CD4-positive, alpha-beta memory T cell (primary cell): ENCODE data around the gene MARS2. TPM values are rescaled to one million over a fixed set of nuclear protein-coding genes. Genes with fewer than 3 reads are reported as not detected.
A peak's percentile ranks its signal among the peaks of the same experiment; 100 is the strongest.
"Not testable (repeated sequence)": the region's sequence is repeated elsewhere in the genome, so short reads cannot be mapped to it uniquely, and the experiment has no call there.

Experiments used
- CTCF ChIA-PET: fragments of 350-600 bp; sonication (Branson Sonifier 250); formaldehyde crosslinking; loops from one replicate; lab custom pipeline; 2021; ENCODE audit warnings: inconsistent platforms; ENCODE audit not compliant: partially characterized antibody; lab: Charles Lee
- POLR2A ChIA-PET: fragments of 350-600 bp; sonication (Branson Sonifier 250); formaldehyde crosslinking; loops from one replicate; lab custom pipeline; 2021; ENCODE audit not compliant: partially characterized antibody; lab: Charles Lee
- DNase-seq, 5 donors: peaks; one replicate each; pipeline versions ENCODE4 v3.0.0 to v3.0.0-alpha.2; 2020 to 2022; ENCODE audit warnings: mixed read lengths in 1 of 5
- H3K27ac ChIP-seq: one replicate; pipeline ENCODE4 v1.7.0; 2013; ENCODE audit warnings: low read depth, low read length
- H3K27me3 ChIP-seq: 2 replicates; pipeline ENCODE4 v1.7.0; 2013; ENCODE audit warnings: mild to moderate bottlenecking, low read length, moderate library complexity; ENCODE audit not compliant: insufficient read depth
- H3K36me3 ChIP-seq: 2 replicates; pipeline ENCODE4 v1.7.0; 2013; ENCODE audit warnings: mild to moderate bottlenecking, low read length, moderate library complexity; ENCODE audit not compliant: insufficient read depth
- H3K4me1 ChIP-seq: 2 replicates; pipeline ENCODE4 v1.7.0; 2013; ENCODE audit warnings: mild to moderate bottlenecking, low read length, moderate library complexity; ENCODE audit not compliant: insufficient read depth
- H3K4me3 ChIP-seq, 2 donors: one replicate each; pipeline ENCODE4 v1.7.0; 2013; ENCODE audit warnings: low read length in 2 of 2, mild to moderate bottlenecking in 1 of 2
- H3K9me3 ChIP-seq, 2 donors: one replicate each; pipeline ENCODE4 v1.7.0; 2013; ENCODE audit warnings: low read length in 2 of 2, control low read depth in 1 of 2; ENCODE audit not compliant: control insufficient read depth in 1 of 2
- H3K27ac Mint-ChIP-seq, 7 donors: one replicate each; pipeline ENCODE4 v1.8.0; 2020 to 2021; ENCODE audit warnings: mixed read lengths in 7 of 7, mild to moderate bottlenecking in 6 of 7, inconsistent platforms in 3 of 7, moderate library complexity in 3 of 7
- H3K27me3 Mint-ChIP-seq, 2 donors: one replicate each; pipeline ENCODE4 v1.8.0; 2020 to 2021; ENCODE audit warnings: mixed read lengths in 2 of 2
- H3K36me3 Mint-ChIP-seq, 2 donors: one replicate each; pipeline ENCODE4 v1.8.0; 2020 to 2021; ENCODE audit warnings: mixed read lengths in 2 of 2, inconsistent platforms in 1 of 2, mild to moderate bottlenecking in 1 of 2
- H3K4me1 Mint-ChIP-seq, 4 donors: one replicate each; pipeline ENCODE4 v1.8.0; 2020 to 2021; ENCODE audit warnings: mixed read lengths in 4 of 4, mild to moderate bottlenecking in 1 of 4
- H3K4me3 Mint-ChIP-seq, 8 donors: one replicate each; pipeline ENCODE4 v1.8.0; 2020 to 2021; ENCODE audit warnings: mixed read lengths in 8 of 8, mild to moderate bottlenecking in 7 of 8, moderate library complexity in 6 of 8, inconsistent platforms in 3 of 8
- H3K9me3 Mint-ChIP-seq, 8 donors: one replicate each; pipeline ENCODE4 v1.8.0; 2020 to 2021; ENCODE audit warnings: mixed read lengths in 8 of 8, mild to moderate bottlenecking in 5 of 8, inconsistent platforms in 3 of 8, moderate library complexity in 1 of 8
- intact Hi-C: fragments of 100-400 bp; cut with micrococcal nuclease; formaldehyde crosslinking; loops from one replicate; pipeline ENCODE4 v1.15.1; 2023
- polyA plus RNA-seq, 2 donors: library from polyadenylated mRNA; unstranded; fragments of 300-500 nt; fragmentation: Illumina TruSeq; gene quantifications; one replicate each; pipeline ENCODE4 v1.2.3, GENCODE V29; 2021
- total RNA-seq, 2 experiments: library from RNA; stranded (reverse); gene quantifications; one replicate each; pipeline ENCODE4 v1.2.3, GENCODE V29; 2021

Gene MARS2
- total and polyA plus RNA-seq, 4 experiments from 2014 or later = 8.6 to 12.3 (median 11.1) TPM

DNA sequence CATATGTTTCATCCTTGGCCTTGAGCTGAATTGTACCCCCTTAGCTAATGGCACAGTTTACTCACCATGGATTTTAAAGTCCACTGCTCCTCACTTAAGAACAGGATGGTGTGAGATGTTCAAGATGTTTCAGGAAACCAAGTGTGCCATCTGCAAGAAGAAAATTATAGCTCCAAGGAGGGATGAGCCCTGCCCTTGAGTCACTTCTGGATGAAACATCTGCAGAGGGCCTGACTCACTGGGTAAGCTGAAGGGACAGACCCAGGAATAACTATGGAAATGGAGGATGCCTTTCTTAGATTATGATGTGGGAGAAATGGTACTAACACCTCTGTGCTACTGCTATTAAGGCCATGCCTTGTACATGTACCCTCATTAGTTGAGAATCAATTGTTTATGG is 6.4 kb downstream of the MARS2 start:
- no peak for DNase-seq
- no peaks in the 10 kb centered on the region for H3K36me3 ChIP-seq
- peaks cover 28 to 33% of the 10 kb centered on the region in 2 donors for H3K36me3 Mint-ChIP-seq
- peaks cover 38% of the 10 kb centered on the region for H3K4me1 ChIP-seq
- H3K27me3 ChIP-seq = no peaks in the 10 kb centered on the region
- no peak overlapping the region for H3K27ac Mint-ChIP-seq
- no peaks in the 10 kb centered on the region for H3K27me3 Mint-ChIP-seq
- no peak overlapping the region for H3K27ac ChIP-seq
- no peak overlapping the region for H3K4me3 Mint-ChIP-seq
- H3K4me1 Mint-ChIP-seq = peaks cover 23 to 41% (median 34%) of the 10 kb centered on the region in 4 donors
- no peak overlapping the region for H3K4me3 ChIP-seq
- no peaks in the 10 kb centered on the region for H3K9me3 Mint-ChIP-seq
- ChIA-PET POLR2A (no interaction called here), CTCF (interaction anchor here (1.1 to 1.4 kb wide), 2 partner anchors 17 to 598 kb away, joined by 3 to 4 read pairs; no protein-coding TSS in a partner anchor)
- H3K9me3 ChIP-seq = no peaks in the 10 kb centered on the region
- intact Hi-C loops = no loop called here

- CTCF ChIA-PET = no interaction called here
- Histone ChIP-seq H3K27me3 (no peaks in the 10 kb centered on the region), H3K27ac (no peak overlapping the region), H3K4me1 (peaks cover 23% of the 10 kb centered on the region), H3K36me3 (no peaks in the 10 kb centered on the region), H3K4me3 (no peak overlapping the region), H3K9me3 (no peaks in the 10 kb centered on the region)
- H3K27me3 Mint-ChIP-seq = no peaks in the 10 kb centered on the region
- peaks cover 14 to 27% (median 22%) of the 10 kb centered on the region in 4 donors for H3K4me1 Mint-ChIP-seq
- H3K4me3 Mint-ChIP-seq = no peak overlapping the region
- H3K9me3 Mint-ChIP-seq = no peaks in the 10 kb centered on the region
- no peak overlapping the region for H3K27ac Mint-ChIP-seq
- no peak for DNase-seq
- POLR2A ChIA-PET = no interaction called here
- intact Hi-C loops = no loop called here
- peaks cover 28 to 33% of the 10 kb centered on the region in 2 donors for H3K36me3 Mint-ChIP-seq
Observed at GRCh38 chr2:197713271-197713670, 8.1 kb downstream of the MARS2 start.

DNA sequence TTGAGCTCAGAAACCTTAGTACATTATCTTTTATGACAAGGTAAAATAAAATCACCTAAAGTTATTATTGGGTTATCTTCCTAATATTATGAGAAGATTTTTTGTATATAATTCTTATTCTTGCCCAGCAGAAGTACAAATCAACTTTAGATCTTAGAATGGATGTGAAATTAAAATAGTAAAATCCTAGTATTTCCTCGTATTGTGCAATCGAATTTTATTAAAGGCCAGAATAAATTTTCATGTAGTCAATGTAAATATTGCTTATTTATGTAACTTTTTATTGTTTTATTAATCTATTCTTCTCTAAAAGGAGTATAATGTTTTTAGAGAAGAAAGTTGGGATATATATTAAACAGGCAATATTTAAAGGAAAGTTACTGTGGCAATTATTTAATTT is 12.7 kb downstream of the MARS2 start:
- H3K27me3 Mint-ChIP-seq = no peaks in the 10 kb centered on the region
- H3K4me1 ChIP-seq = peaks cover 4% of the 10 kb centered on the region
- CTCF ChIA-PET = interaction anchor here (0.7 kb wide), 1 partner anchor 11 kb away, joined by 3 read pairs; no protein-coding TSS in a partner anchor
- no peak overlapping the region for H3K27ac ChIP-seq
- no peak overlapping the region for H3K4me3 ChIP-seq
- H3K27ac Mint-ChIP-seq = no peak overlapping the region
- H3K4me3 Mint-ChIP-seq = no peak overlapping the region
- H3K36me3 Mint-ChIP-seq = peaks cover 7 to 14% of the 10 kb centered on the region in 2 donors
- no peak for DNase-seq
- H3K36me3 ChIP-seq = no peaks in the 10 kb centered on the region
- POLR2A ChIA-PET = no interaction called here
- intact Hi-C loops = no loop called here
- no peaks in the 10 kb centered on the region for H3K27me3 ChIP-seq
- H3K9me3 Mint-ChIP-seq = no peaks in the 10 kb centered on the region
- peaks cover 0 to 6% (median 4%) of the 10 kb centered on the region in 4 donors for H3K4me1 Mint-ChIP-seq
- no peaks in the 10 kb centered on the region for H3K9me3 ChIP-seq

- no peak for DNase-seq
- Histone ChIP-seq H3K27ac (no peak overlapping the region), H3K27me3 (no peaks in the 10 kb centered on the region), H3K4me1 (no peaks in the 10 kb centered on the region), H3K9me3 (no peaks in the 10 kb centered on the region), H3K4me3 (no peak overlapping the region), H3K36me3 (no peaks in the 10 kb centered on the region)
- no peak overlapping the region for H3K4me3 Mint-ChIP-seq
- CTCF ChIA-PET = interaction anchor here (0.6 kb wide), 1 partner anchor 289 kb away, joined by 3 read pairs; no protein-coding TSS in a partner anchor
- POLR2A ChIA-PET = interaction anchor here (0.8 kb wide), 1 partner anchor 10 kb away, joined by 4 read pairs; no protein-coding TSS in a partner anchor
- peaks cover 2 to 7% of the 10 kb centered on the region in 2 donors for H3K36me3 Mint-ChIP-seq
- H3K27ac Mint-ChIP-seq = no peak overlapping the region
- no peaks in the 10 kb centered on the region for H3K4me1 Mint-ChIP-seq
- intact Hi-C loops = no loop called here
- peaks cover 0 to 9% (median 4%) of the 10 kb centered on the region in 8 donors for H3K9me3 Mint-ChIP-seq
- H3K27me3 Mint-ChIP-seq = peaks cover 4 to 7% of the 10 kb centered on the region in 2 donors
Observed at GRCh38 chr2:197727011-197727410, 21.8 kb downstream of the MARS2 start.

DNA sequence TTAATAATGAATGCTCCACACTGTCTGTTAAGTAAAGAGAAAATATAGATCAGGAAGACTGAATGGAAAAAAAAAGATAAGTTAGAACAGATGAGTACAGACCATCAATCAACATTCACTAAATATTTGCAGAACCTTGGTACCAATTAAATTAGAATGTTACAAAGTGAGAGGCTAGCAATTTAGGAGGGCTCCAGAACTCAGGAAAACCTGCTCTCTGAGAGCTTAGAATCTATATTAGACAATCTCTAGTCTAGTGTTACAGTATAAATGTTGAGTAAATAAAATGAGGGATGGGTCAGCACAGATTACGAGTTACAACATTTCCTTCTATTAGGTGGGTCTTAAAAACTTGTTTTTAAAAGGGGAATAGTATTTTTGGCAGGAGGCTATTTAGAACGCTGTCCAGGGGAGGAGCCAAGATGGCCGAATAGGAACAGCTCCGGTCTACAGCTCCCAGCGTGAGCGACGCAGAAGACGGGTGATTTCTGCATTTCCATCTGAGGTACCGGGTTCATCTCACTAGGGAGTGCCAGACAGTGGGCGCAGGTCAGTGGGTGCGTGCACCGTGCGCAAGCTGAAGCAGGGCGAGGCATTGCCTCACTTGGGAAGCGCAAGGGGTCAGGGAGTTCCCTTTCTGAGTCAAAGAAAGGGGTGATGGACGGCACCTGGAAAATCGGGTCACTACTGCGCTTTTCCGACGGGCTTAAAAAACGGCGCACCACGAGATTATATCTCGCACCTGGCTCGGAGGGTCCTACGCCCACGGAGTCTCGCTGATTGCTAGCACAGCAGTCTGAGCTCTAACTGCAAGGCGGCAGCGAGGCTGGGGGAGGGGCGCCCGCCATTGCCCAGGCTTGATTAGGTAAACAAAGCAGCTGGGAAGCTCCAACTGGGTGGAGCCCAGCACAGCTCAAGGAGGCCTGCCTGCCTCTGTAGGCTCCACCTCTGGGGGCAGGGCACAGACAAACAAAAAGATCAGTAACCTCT is 23.7 kb downstream of the MARS2 start:
- POLR2A ChIA-PET = not testable (repeated sequence)

DNA sequence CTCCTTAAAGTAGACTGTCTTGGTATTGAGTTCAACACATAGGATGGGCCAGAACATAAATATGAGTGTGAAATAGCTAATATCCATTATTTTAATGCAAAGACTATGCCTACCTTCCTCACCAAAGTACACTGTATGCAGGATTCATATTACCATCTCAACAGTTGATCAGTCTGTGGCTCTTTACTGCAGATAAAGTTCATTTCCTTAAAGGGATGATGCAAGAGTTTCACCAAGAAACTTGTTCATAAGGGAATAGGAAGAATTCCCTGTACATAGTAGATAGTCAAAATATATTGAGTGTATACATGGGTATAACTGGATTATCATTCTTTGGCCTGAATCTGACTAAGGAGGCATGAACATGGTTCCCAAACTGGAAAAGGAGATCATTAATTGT is 35.0 kb downstream of the MARS2 start:
- ChIA-PET POLR2A (no interaction called here), CTCF (no interaction called here)
- H3K9me3 ChIP-seq = no peaks in the 10 kb centered on the region
- Mint-ChIP-seq H3K4me3 (no peak overlapping the region), H3K4me1 (no peaks in the 10 kb centered on the region), H3K27me3 (peaks cover 5 to 15% of the 10 kb centered on the region in 2 donors), H3K9me3 (peaks cover 0 to 3% (median under 1%) of the 10 kb centered on the region in 8 donors), H3K36me3 (no peaks in the 10 kb centered on the region), H3K27ac (no peak overlapping the region)
- no peaks in the 10 kb centered on the region for H3K27me3 ChIP-seq
- DNase-seq = no peak
- no peak overlapping the region for H3K27ac ChIP-seq
- H3K36me3 ChIP-seq = no peaks in the 10 kb centered on the region
- no peak overlapping the region for H3K4me3 ChIP-seq
- no peaks in the 10 kb centered on the region for H3K4me1 ChIP-seq
- intact Hi-C loops = no loop called here

More for the DNA sequence above, 23.7 kb downstream of the MARS2 start:
- H3K27me3 Mint-ChIP-seq, H3K27me3 ChIP-seq, H3K4me1 Mint-ChIP-seq, H3K4me3 ChIP-seq, intact Hi-C loops, H3K9me3 ChIP-seq, DNase-seq, H3K4me1 ChIP-seq, H3K27ac ChIP-seq, H3K36me3 ChIP-seq, CTCF ChIA-PET, H3K27ac Mint-ChIP-seq, H3K36me3 Mint-ChIP-seq, H3K9me3 Mint-ChIP-seq: not testable (repeated sequence)
- H3K4me3 Mint-ChIP-seq = peak overlapping the region in 1 of 8 donors; percentile 29
